GM11168 (cell line): Measurements from ENCODE around the gene CORO2B.

ENCODE experiments used
- in situ Hi-C: fragments of 300-500 bp; cut with MboI; formaldehyde crosslinking; loops from one replicate; pipeline ENCODE4 v1.12.0; 2022; ENCODE audit warnings: low sequenced_read_pairs; ENCODE audit not compliant: unreplicated experiment

Gene CORO2B

DNA sequence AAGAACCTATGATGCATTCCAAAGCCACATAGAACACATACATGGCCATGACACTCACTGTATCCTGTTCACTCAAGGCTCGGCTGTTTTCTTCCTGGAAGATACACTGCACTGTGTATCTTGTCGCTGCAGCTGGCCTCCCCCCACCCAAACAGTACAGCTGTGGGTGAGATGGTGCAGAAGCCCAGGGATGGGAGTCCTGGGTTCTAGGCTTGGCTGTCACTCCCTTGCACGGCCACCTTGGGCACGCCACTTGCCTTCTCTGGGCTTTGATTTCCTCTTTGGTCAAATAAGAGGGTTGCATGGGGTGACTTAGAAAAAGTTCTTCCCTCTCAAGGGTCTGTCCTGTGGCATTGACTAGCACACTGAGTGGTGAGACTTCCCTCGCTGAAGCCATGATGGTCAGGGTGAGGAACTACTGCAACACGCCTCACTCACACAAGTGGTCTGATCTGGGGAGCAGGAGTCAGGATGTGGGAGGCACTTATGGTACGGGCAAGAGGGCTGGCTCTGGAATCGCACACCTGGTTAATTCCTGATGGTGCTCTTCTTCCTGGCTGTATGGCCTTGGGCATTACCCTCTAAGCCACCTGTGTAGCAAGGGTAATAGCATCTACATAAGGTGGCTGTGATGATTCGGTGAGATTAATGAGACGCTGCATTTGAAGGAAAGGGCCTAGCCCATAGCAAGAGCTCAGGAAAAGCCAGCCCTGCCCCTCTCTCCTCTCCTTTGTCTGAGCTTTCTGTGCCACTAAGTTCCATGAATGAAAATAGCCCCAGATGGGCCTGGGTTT lies 197.9 kb downstream of the CORO2B start:
- in situ Hi-C loops: no loop called here
